Measurements from ENCODE around the gene CCDC159. TPM values are rescaled to one million over a fixed set of nuclear protein-coding genes. Genes with fewer than 3 reads are reported as not detected.

CCDC159 gene
- total RNA-seq, 2 donors from 2014 or later = 15.1 to 21.8 TPM

DNA sequence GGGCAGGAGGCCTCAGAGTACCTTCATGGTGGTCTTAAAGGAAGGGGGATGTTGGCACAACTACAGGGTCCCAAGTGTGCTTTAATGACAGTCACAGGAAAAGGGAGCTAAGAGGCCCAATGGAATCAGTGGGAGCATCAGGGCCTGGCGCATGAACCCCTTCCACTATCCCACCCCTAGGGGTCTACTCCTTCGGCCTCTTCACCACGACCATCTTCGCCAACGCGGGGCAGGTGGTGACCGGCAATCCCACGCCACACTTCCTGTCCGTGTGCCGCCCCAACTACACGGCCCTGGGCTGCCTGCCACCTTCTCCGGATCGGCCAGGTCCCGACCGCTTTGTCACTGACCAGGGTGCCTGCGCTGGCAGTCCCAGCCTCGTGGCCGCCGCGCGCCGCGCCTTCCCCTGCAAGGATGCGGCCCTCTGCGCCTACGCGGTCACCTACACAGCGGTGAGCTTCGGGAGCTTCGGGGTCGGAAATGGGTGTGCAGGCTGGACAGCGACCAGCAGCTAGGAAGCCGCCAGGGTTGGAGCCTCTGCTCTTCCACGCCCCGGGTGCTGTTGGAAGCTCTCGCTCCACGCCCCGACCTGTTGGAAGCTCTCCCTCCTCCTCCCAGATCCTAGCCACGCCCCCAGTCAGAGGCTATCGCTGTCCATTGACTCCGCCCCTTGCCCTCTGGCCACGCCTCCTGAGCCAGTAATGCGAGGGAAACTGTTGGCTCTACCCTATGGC is 14.9 kb downstream of the CCDC159 start:
- no peak for DNase-seq (ENCODE audit: low spot score)
- H3K27ac ChIP-seq = no peak overlapping the region
- H3K4me3 ChIP-seq = no peak overlapping the region
- peaks cover 28% of the 10 kb centered on the region for H3K36me3 ChIP-seq
- no peaks in the 10 kb centered on the region for H3K27me3 ChIP-seq (replicated peaks; ENCODE audit: insufficient read depth)
- H3K9me3 ChIP-seq = no peaks in the 10 kb centered on the region
- no peak for ATAC-seq (ENCODE audit: insufficient number of reproducible peaks, low FRiP score, low read depth)
- peaks cover 0 to 4% of the 10 kb centered on the region in 2 donors for H3K4me1 ChIP-seq (ENCODE audit: control insufficient read depth in 1 of 2, low read depth in 2 of 2)
- TF ChIP-seq, protein P1, sequence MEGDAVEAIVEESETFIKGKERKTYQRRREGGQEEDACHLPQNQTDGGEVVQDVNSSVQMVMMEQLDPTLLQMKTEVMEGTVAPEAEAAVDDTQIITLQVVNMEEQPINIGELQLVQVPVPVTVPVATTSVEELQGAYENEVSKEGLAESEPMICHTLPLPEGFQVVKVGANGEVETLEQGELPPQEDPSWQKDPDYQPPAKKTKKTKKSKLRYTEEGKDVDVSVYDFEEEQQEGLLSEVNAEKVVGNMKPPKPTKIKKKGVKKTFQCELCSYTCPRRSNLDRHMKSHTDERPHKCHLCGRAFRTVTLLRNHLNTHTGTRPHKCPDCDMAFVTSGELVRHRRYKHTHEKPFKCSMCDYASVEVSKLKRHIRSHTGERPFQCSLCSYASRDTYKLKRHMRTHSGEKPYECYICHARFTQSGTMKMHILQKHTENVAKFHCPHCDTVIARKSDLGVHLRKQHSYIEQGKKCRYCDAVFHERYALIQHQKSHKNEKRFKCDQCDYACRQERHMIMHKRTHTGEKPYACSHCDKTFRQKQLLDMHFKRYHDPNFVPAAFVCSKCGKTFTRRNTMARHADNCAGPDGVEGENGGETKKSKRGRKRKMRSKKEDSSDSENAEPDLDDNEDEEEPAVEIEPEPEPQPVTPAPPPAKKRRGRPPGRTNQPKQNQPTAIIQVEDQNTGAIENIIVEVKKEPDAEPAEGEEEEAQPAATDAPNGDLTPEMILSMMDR (IDR thresholded peaks at IDR 0.05) = no peak

GRCh38 chr19:11361771-11362731 is 15.7 kb downstream of the CCDC159 start:
- DNase-seq (ENCODE audit: low spot score) (no peak), ATAC-seq (ENCODE audit: insufficient number of reproducible peaks, low FRiP score, low read depth) (no peak)
- Histone ChIP-seq H3K27me3 (replicated peaks; ENCODE audit: insufficient read depth) (no peaks in the 10 kb centered on the region), H3K27ac (no peak overlapping the region), H3K36me3 (peaks cover 28% of the 10 kb centered on the region), H3K4me3 (no peak overlapping the region), H3K9me3 (no peaks in the 10 kb centered on the region), H3K4me1 (ENCODE audit: control insufficient read depth in 1 of 2, low read depth in 2 of 2) (no peaks in the 10 kb centered on the region)
- TF ChIP-seq, protein P1 (IDR thresholded peaks at IDR 0.05) = no peak

DNA sequence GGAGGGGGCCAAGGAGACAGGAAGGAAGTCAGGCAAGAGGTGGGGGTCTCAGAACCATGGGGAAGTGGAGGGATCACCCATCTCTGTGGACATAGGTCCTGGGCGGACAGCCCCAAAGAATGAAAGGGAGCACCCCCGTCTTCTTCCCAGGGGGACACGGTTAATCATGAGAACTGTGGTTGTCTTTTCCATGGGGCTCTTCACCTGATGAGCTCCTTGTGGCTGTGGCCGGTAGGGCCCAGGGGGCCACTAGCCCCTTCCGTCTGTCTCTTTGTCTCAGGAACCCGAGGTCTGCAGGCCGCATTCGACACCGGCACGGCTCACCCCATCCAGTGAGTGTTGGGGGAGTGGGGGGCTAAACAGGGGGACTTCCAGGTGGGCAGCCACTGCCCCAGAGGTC is 17.6 kb downstream of the CCDC159 start:
- DNase-seq (ENCODE audit: low spot score) (no peak), ATAC-seq (ENCODE audit: insufficient number of reproducible peaks, low FRiP score, low read depth) (no peak)
- H3K4me1 ChIP-seq (ENCODE audit: control insufficient read depth in 1 of 2, low read depth in 2 of 2) = no peaks in the 10 kb centered on the region
- no peaks in the 10 kb centered on the region for H3K9me3 ChIP-seq
- H3K4me3 ChIP-seq = no peak overlapping the region
- H3K27ac ChIP-seq = no peak overlapping the region
- H3K36me3 ChIP-seq = peaks cover 28% of the 10 kb centered on the region
- H3K27me3 ChIP-seq (replicated peaks; ENCODE audit: insufficient read depth) = no peaks in the 10 kb centered on the region
- TF ChIP-seq, protein P1 (IDR thresholded peaks at IDR 0.05) = no peak

DNA sequence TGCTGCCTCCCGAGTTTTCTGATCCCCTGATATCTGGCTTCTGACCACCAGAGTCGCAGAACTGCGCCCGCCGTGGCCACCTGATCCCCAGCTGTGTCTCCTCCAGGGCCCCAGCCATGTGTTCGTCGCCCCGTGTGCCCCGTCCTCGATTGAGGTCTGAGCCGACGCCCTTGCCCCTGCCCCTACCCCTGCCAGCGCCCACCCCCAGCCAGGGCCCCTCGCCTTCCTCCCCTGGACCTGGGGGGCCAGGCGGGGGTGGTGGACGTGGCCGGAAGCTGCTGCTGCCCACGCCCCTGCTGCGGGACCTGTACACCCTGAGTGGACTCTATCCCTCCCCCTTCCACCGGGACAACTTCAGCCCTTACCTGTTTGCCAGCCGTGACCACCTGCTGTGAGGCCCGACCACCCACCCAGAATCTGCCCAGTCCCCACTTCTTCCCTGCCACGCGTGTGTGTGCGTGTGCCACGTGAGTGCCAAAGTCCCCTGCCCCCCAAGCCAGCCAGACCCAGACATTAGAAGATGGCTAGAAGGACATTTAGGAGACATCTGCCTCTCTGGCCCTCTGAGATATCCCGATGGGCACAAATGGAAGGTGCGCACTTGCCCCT is 18.1 kb downstream of the CCDC159 start:
- no peak for ATAC-seq (ENCODE audit: insufficient number of reproducible peaks, low FRiP score, low read depth)
- peaks cover 26% of the 10 kb centered on the region for H3K36me3 ChIP-seq

More for the DNA sequence above, 18.1 kb downstream of the CCDC159 start:
- TF ChIP-seq, protein P1 (IDR thresholded peaks at IDR 0.05) = no peak
- Histone ChIP-seq H3K27me3 (replicated peaks; ENCODE audit: insufficient read depth) (no peaks in the 10 kb centered on the region), H3K4me3 (no peak overlapping the region), H3K9me3 (no peaks in the 10 kb centered on the region), H3K4me1 (ENCODE audit: control insufficient read depth in 1 of 2, low read depth in 2 of 2) (no peaks in the 10 kb centered on the region), H3K27ac (no peak overlapping the region)
- no peak for DNase-seq (ENCODE audit: low spot score)

Data from thoracic aorta (tissue), 2 donors.